Posterior vena cava (tissue), 2 donors: ENCODE results near the gene HIF1A. TPM values are rescaled to one million over a fixed set of nuclear protein-coding genes. Genes with fewer than 3 reads are reported as not detected.
"Not testable (repeated sequence)": the region's sequence is repeated elsewhere in the genome, so short reads cannot be mapped to it uniquely, and the experiment has no call there.

Experiments
- DNase-seq: peaks from one replicate; pipeline ENCODE4 v3.0.0-alpha.2; 2020; ENCODE audit warnings: low spot score
- intact Hi-C, 2 donors: fragments of 100-400 bp; cut with DNase I; formaldehyde crosslinking; loops; one replicate each; pipeline versions ENCODE4 v1.14.1 to v1.14.2; 2022 to 2023
- total RNA-seq, 2 donors: library from RNA; stranded (reverse); fragmentation: NEBNext Ultra II Directional; extraction: Animal tissue kit (Norgen Biotek cat#: 25700); gene quantifications; one replicate each; pipeline ENCODE4 v1.2.1, GENCODE V29; 2021
- donor health status: DM: yes; HTN: yes; CAD: no.
- donor health status: DM: yes; HTN: yes; CAD: no.

The HIF1A gene
- total RNA-seq, 2 donors from 2014 or later: 131 to 187 TPM

DNA sequence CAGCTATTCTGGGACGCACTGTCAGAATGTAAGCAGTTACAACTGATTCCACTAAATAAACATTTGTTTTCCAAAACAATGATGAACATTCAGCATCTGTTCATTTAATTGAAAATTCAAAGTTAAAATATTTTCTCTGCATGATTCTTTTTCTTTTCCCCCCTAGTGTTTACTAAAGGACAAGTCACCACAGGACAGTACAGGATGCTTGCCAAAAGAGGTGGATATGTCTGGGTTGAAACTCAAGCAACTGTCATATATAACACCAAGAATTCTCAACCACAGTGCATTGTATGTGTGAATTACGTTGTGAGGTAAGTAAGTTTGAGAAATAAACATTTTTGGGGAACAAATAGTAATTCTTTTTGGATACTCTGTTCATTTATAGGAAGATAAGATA, 38.7 kb downstream of the HIF1A start:
- intact Hi-C loops: loop anchor here in 1 of 2 donors (10.0 kb wide), 1 partner anchor 269 kb away; no protein-coding TSS in a partner anchor
- DNase-seq: no peak

DNA sequence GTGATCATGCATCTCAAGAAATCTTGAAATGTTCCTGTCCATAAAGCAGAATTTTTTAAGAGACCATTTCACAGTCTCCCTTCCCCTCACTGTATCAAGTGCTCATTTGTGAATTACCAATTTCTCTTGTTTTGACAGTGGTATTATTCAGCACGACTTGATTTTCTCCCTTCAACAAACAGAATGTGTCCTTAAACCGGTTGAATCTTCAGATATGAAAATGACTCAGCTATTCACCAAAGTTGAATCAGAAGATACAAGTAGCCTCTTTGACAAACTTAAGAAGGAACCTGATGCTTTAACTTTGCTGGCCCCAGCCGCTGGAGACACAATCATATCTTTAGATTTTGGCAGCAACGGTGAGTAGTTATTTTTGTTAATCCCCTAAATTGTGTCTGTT, 41.4 kb downstream of the HIF1A start:
- no peak for DNase-seq
- intact Hi-C loops: loop anchor here in 1 of 2 donors (10.0 kb wide), 1 partner anchor 272 kb away; no protein-coding TSS in a partner anchor

DNA sequence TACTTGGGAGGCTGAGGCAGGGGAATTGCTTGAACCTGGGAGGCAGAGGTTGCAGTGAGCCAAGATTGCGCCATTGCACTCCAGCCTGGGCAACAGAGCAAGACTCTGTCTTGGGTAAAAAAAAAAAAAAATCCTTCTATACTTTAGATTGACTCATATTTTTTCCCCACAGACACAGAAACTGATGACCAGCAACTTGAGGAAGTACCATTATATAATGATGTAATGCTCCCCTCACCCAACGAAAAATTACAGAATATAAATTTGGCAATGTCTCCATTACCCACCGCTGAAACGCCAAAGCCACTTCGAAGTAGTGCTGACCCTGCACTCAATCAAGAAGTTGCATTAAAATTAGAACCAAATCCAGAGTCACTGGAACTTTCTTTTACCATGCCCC, 42.6 kb downstream of the HIF1A start:
- intact Hi-C loops: loop anchor here in 1 of 2 donors (10.0 kb wide), 1 partner anchor 273 kb away; no protein-coding TSS in a partner anchor
- DNase-seq: no peak

DNA sequence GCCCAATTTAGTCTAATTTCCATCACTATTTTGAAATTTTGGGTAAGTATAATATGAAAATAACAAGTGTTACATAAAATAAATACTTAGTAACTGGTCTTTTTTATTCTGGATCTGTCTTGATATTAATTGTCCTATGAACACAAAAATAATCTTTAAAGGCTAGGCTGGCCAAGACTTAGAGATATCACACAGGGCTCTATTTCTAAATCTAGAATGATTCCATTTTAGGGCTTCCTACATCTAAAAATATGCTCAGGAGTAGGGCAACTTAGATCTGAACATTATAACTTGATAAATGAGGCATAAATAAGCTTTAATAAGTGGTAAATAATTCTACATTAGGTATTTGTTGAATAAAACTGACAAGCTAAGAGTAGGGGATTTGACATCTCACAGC, 43.8 kb downstream of the HIF1A start:
- no peak for DNase-seq
- intact Hi-C loops: loop anchor here in 1 of 2 donors (10.0 kb wide), 1 partner anchor 274 kb away; no protein-coding TSS in a partner anchor

DNA sequence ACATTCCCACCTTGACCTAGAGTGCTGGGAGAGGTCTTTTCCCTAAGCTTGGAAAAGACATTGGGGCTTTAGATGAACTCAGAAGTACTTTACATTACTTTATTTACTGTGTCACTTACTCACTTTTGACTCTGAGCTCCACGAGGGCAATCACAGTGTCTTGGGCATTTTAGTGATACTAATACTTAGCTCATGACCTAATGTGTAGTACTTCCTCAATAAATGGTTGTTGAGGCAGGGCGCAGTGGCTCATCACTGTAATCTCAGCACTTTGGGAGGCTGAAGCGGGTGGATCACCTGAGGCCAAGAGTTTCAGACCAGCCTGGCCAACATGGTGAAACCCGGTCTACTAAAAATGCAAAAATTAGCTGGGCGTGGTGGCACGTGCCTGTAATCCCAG, 47.1 kb downstream of the HIF1A start:
- no peak for DNase-seq
- intact Hi-C loops: loop anchor here in 1 of 2 donors (5.0 kb wide), 1 partner anchor 1130 kb away; no protein-coding TSS in a partner anchor

DNA sequence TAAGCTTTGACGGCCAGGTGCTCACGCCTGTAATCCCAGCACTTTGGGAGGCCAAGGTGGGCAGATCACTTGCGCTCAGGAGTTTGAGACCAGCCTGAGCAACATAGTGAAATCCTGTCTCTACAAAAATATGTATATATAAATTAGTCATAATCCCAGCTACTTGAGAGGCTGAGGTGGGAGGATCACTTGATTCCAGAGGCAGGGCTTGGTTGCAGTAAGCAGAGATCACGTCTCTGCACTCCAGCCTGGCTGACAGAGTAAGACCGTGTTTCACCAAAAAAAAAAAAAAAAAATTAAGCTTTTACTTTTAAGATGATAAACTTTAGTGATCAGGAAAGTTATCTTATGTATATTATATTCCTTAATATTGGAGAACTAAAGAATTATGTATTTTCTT, 48.9 kb downstream of the HIF1A start:
- intact Hi-C loops: loop anchor here in 1 of 2 donors (5.0 kb wide), 1 partner anchor 1132 kb away; no protein-coding TSS in a partner anchor
- DNase-seq: no peak

GRCh38 chr14:61746346-61746745, 51.0 kb downstream of the HIF1A start:
- DNase-seq, intact Hi-C loops: not testable (repeated sequence)

GRCh38 chr14:61746881-61747280, 51.6 kb downstream of the HIF1A start:
- DNase-seq: no peak
- intact Hi-C loops: no loop called here

DNA sequence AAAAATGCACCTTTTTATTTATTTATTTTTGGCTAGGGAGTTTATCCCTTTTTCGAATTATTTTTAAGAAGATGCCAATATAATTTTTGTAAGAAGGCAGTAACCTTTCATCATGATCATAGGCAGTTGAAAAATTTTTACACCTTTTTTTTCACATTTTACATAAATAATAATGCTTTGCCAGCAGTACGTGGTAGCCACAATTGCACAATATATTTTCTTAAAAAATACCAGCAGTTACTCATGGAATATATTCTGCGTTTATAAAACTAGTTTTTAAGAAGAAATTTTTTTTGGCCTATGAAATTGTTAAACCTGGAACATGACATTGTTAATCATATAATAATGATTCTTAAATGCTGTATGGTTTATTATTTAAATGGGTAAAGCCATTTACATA, 52.0 kb downstream of the HIF1A start:
- DNase-seq: no peak

DNA sequence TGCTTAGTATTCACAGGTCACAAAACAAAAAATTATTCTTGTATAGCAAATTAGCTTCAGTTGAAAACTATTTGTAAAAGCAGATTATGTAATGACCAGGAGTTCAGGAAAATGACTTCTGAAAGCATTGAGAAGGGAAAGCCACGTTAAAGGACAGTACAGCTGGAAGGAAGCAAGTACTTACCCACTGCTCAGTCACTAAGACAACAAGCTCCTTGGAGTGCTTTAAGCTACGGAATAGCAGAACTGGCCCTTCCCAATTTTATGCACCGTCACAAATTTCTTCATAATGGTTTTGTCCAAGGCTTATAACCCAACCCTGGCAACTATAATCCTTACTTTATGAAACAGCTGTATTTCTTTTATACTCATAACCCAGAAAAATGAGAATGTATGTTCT, 54.0 kb downstream of the HIF1A start:
- intact Hi-C loops: no loop called here
- DNase-seq: no peak

More for the DNA sequence above, 52.0 kb downstream of the HIF1A start:
- intact Hi-C loops: no loop called here

- DNase-seq: no peak
- intact Hi-C loops: no loop called here
Observed at GRCh38 chr14:61749867-61750266, 54.6 kb downstream of the HIF1A start.

DNA sequence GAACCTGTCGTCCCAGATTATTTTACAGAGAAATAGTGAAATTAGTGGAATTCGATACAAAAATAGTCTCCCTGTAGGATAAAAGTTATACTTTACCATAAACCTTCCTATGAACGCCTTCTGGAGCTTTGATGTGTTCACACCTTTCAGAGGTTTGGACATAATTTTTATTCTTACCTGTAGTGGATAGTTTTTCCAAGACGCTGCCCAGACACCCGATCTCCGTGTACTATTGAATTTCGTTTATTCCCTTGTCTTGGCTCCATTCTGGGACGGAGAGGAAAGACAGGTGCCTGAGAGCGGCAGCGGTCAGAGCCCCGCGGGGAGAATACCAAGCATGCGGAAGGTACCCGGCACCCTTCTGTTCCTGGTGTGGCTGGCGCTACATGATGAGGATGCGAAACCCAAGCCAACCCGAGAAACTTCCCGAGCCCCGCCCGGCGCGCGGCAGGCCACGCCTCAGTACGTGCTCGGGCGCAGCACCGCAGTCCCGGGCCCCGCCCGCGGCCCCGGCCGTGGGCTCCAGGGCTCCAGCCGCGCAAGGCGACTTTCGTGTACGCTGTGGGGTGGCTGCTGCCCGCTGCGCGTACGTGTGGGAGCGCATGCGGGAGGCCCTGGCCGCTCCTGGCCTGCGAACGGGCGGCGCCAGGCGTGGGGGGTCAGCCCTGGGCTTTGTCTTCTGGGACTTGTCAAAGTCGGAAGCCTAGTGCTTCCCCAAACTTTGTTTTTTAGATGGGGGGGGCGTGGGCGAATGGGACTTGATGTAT, 55.6 kb downstream of the HIF1A start:
- DNase-seq: peak; percentile 98
- intact Hi-C loops: no loop called here

DNA sequence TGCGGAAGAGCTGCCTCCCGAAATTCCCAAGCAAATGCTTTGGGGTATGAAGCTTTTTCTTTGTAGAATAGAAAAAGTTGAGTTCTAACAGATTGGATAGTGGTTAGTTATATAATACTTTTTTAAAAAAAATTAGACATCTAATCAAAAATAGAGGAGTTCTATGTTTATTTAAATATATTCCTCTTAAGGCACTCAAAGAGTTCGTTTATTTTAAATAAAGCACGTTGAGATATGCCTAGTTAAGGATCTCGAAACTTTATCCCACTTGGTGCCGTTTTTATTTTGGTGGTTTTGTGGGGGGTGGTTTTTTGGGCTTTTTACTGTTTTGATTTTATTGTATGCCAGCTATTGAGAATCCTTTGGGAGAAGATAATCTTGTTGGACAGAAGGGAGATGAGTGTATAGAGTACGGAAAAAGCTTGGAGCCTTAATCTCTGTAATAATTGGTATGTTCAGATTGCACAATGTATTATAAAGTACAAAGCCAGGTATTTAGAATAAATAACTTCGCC, 56.2 kb downstream of the HIF1A start:
- intact Hi-C loops: no loop called here
- no peak for DNase-seq

DNA sequence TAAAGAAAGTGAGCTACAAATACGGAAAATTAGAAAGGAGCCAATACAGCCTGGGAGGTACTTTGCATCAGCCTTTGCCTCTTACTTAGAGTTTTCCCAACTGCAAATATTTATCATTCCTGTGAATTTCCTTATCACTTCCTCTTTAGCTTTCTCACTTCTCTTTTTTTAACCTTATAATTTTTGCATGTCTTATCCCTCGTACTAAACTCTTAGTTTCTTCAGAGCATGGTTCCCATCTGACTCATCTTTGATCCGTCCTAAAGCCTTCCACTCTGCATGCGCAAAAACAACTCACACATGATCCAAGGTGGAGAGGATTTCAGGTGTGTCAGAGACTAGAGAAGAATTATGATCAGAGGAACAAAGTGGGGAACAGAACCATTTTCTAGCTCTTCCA, 57.3 kb downstream of the HIF1A start:
- DNase-seq: no peak
- intact Hi-C loops: no loop called here

- intact Hi-C loops: no loop called here
- no peak for DNase-seq
Observed at GRCh38 chr14:61753631-61754030, 58.3 kb downstream of the HIF1A start.

DNA sequence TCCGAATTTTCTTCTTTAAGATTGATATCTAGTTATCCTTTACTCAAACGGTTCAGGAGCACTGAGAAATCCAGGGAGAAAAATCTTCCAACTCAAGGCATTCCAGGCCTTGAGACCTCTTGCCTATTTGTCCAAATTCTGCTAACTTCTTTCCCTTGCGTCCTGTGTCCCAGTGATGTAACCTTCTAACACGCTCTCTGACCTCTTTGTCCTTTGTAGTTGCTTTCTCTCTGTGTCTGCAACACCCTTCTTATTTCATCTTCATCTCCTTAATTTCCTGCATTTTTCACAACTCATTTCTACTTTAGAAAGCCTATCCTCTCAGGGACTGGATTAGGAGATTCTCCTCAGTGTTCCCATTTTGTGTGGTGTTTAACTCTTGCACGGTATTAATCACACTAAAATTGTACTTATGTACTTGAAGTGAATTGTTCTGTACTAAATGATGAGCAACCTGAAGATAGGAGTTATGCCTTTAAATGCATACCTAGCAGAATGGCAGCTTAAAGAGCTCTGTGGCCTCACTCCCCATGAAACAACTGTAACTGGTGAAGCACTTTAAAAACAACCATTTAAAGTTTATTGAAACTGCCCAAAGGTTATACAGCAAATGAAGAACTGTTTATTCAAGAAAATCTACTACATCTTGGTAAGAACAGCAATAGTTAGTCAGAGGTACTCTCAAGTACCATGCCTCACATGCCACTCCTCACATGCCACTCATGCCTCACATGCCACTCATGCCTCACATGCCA, 59.5 kb downstream of the HIF1A start:
- intact Hi-C loops: no loop called here
- no peak for DNase-seq

- DNase-seq, intact Hi-C loops: not testable (repeated sequence)
Observed at GRCh38 chr14:61755382-61755742, 60.0 kb downstream of the HIF1A start.

DNA sequence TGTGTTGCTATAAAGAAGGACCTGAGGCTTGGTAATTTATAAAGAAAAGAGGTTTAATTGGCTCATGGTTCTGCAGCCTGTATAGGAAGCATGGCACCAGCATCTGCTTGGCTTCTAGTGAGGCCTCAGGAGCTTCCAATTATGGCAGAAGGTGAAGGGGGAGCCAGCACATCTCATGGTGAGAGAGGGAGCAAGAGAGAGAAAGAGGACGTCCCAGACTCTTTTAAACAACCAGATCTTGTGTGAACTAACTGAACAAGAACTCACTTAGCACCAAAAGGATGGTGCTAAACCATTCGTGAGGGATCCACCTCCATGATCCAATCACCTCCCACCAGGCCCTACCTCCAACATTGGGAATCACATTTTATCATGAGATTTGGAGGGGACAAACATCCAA, 60.8 kb downstream of the HIF1A start:
- intact Hi-C loops: no loop called here
- no peak for DNase-seq

DNA sequence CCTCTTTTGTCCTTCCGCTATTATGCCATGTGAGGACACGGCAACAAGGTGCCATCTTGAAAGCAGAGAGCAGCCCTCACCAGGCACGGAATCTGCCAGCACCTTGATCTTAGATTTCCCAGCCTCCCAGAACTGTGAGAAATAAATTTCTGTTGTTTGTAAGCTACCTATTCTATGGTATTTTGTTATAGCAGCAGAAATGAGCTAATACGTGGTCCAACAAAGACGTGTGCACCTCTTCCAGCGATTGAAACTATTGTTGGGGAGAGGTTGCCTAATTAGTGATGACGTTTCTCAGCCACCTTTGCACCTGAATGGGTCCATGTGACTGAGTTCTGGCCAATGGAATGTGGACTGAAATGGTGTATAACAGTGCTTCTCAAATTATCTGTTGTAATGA, 64.6 kb downstream of the HIF1A start:
- intact Hi-C loops: loop anchor here in 1 of 2 donors (10.0 kb wide), 1 partner anchor 1905 kb away; no protein-coding TSS in a partner anchor
- DNase-seq: no peak

GRCh38 chr14:61761557-61761956, 66.2 kb downstream of the HIF1A start:
- no peak for DNase-seq
- intact Hi-C loops: loop anchor here in 1 of 2 donors (10.0 kb wide), 1 partner anchor 1903 kb away; no protein-coding TSS in a partner anchor
